Stimulated activated CD4-positive, alpha-beta T cell treated with anti-CD3 and anti-CD28 coated beads, TNF-alpha, amount 100 ng/mL, for 24 hours (primary cell): ENCODE results near the gene FSTL4.

ENCODE experiments used
- DNase-seq, 3 experiments: peaks; one replicate each; pipeline ENCODE4 v3.0.0-alpha.2; 2020; ENCODE audit warnings: low read depth in 3 of 3

The FSTL4 gene

DNA sequence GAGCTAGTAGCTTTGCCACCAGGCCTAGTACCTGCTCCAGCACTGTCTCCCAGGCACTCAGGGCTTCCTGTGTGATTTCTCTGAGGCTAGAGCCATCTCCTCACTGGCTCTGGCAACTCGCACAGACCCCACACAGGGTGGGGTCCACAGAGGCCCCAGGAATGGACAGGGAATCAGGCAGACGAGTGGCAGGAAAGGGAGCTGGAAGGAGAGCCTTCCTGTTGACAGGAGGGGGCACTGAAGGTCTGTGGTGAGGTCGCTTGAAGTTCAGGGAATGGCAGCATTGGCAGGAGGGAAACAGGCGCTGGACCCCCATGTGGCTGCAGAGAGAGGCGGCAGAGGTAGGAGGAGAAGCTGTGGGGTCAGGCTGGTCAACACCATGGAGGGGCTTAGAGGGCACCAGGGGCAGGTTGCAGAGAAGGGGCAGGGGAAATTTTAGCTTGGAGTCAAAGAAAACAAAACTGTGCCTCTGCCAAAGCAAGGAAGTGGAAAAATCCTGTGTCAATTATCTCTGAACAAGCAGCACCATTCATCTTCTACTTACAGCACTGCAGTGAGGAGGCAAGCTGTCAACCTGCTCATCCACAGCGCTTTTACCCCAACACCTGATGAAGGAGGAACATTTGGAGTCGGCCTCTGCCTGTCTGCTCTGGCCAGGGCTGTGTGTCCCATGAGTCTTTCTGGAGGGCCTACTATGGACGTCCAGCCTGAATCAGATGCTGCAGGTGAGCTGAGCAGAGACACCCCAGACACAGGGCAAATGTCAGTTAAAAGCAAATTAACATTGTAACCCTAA is 270.2 kb downstream of the FSTL4 start:
- no peak for DNase-seq

DNA sequence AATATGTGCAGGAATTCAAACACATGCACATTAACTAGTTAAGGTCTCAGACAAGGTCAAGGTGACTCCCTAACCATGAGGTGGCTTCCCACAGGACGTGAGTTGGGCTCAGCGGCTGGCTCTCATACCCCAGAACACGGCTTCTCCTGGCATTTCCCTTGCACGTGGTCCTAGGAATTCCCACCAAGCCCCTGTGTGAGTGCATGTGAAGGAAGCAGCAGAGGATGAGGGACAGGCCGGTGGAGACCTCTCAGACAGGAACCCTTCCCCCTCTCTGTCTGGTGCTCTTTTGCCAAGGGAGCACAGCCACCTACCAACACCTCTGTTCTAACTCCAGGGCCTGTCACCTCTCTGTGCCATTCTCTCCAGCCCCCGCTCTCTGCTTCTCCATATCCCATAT is 271.0 kb downstream of the FSTL4 start:
- DNase-seq = no peak

DNA sequence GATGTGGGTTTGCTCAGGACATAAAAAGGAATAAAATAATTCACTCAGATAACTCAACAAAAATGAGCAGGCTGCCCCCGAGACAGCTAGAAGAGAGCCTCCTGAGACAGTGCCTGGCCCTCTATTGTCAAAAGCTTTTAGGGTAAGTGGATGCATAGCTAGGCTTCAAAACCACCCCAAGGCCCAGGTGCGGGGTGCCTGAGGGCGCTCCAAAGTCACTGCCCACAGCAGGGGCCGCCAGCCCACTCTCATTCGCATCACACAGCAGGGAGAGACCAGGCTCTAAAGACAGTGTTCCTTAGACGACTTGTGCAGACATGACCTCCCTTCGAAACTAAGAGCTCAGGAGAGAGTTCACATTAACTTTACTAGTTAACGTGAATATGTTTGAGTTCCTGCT is 271.5 kb downstream of the FSTL4 start:
- no peak for DNase-seq

DNA sequence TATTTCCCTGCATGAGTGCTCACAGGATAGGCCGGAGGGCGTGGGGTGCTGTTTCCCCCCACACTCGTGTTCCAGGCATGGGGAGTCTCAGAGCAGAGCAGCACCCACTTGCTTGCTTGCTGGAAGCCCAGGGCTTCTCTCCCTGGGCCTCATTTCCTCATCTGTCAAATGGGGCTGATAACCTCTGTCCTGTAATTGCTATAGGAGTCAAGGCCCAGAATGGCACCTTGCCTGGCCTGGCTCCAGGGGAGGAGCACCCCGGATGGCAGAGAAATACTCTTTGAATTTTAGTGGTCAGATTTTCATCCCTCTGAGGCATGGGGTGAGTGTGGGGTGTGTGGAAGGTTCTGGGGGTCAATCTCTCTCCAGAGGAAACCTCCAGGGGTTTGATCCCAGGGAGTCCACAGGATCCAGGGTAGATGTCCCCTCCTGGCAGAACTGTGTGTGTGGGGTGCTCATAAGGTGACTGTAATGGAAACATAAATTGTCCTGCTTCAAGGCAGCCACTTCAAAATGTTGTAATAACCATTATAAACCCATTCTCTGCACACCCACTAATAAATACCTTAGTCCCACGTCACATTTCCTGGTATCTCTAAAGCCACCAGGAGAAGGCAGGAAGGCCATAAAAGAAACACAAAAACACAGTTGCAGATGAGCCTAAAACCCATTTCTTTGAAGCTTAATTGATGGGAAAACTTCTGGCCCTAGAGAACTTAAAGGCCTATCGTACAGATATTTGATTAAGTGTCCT is 272.2 kb downstream of the FSTL4 start:
- no peak for DNase-seq

DNA sequence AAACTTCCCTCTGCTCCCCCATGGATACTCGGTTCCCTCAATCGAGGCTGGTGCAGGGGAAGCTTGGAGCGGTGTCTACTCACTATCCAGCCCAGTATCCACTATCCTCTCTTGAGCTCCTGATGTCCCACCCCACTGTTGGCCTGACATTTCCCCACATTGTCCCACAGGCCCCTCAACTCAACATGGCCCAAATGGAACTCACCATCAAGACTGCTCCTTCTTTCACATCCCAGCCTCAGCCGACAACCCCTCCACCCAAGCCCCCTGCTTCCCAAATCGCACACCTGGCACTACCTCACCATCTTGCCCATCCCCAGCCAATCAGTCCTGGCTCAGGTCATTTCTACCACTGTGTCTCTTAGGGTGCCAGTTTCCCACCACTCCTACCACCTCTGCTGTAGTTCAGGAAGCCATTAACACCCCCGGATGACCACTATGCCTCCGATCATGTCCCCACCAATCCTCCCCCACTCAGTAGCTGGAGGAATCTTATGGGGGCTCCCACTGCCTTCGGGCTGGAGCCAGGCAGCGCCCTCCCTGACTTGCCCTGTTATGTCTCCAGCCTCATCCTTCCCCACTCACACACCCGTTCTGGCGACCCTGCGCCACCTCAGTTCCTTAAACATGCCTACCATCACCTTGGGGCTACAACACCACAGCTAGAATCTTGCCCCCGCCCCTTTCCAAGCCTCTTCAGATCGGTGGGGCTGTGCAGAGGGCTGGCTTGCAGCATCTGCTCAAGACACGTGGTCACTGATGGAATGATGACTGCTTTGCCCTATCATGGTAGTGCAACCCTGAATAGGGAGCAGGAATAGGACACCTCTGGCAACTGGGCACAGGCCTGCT is 273.6 kb downstream of the FSTL4 start:
- DNase-seq = no peak

DNA sequence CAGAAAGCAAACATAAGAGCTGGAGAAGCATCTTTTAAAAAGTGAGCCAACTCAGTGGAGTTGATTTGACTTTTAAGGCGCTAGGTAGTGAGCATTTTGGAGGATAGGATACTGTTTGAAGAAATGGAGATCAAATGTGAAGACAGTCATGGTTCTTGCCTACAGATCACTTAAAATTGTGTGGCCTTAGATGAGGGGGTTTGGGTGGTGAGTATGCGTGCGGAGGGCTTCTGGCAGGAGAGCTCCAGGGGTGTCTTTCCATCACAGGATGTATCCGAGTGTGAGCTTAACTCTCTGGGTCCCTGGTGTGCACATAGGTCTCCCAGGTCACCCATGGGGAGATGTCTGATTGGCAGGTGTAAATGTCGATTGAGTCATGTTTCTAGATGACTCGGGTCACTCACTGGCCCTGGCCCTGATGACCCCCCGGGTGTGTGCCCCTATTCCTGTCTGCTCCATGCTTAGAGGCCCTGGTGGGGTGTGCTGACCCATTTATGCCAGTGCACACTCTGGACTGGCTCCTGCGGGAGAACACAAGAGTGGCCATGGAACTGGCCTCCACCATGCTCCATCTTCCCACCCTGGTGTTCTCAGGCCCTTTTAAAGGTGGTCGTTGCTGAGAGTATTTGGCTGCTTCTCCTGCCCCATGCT is 274.4 kb downstream of the FSTL4 start:
- DNase-seq = no peak

DNA sequence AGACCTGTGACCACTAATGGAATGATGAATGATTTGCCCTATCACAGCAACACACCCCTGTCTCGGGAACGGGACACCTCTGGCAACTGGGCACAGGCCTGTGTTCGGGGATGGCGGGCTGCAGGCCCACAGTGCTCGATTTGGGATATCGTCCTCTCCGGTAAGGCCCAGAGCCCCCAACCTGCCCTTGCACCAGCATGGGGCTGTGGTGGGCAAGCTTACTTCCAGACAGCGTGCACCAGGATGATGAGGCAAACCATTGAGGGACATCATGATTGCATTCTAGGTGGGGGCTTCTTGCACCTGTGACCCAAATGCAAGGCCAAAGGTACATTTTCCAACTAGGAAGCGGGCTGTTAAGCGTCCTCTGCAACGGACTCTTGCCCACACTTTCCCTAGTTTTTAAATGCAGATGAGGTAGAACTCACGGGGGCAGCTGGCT is 275.4 kb downstream of the FSTL4 start:
- no peak for DNase-seq

DNA sequence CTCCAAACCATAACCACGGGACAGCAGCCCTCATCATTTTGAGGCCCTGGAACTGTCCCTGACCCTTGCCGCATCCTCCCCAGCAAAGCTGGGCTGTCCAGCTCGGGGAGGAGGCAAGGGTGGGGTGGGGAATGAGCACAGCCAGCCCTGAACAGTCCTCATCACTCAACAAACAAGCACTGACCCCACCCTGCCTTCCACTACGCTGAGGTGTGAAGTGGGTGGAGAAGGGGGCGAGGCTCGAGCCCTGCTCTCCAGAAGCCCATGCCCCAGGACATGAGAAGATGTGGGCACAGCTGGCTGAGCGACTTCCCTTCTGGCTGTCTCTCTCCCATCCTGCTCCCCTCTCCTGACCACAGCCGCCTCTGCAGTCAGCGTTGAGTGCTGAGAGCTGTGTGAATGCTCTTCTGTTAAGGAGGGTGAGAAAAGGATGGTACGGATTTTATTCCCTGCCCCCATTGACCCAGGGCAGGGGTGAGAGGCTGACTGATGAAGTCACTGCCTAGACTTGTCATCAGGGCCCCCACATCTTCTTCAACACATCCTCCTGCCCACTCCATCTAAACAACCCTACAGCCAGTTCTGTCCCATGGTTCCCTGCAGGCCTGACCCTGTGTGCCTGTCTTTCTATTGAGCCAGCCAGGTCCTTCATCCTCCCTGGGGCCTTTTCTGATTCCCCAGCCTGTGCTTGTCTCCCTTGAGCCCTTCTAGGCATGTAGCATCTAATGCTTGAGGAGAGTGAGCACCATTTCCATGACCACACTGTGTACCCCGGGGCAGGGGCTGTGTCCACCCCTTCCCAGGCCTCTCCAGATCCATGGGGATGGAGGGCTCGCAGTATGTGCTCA is 276.0 kb downstream of the FSTL4 start:
- DNase-seq = no peak

DNA sequence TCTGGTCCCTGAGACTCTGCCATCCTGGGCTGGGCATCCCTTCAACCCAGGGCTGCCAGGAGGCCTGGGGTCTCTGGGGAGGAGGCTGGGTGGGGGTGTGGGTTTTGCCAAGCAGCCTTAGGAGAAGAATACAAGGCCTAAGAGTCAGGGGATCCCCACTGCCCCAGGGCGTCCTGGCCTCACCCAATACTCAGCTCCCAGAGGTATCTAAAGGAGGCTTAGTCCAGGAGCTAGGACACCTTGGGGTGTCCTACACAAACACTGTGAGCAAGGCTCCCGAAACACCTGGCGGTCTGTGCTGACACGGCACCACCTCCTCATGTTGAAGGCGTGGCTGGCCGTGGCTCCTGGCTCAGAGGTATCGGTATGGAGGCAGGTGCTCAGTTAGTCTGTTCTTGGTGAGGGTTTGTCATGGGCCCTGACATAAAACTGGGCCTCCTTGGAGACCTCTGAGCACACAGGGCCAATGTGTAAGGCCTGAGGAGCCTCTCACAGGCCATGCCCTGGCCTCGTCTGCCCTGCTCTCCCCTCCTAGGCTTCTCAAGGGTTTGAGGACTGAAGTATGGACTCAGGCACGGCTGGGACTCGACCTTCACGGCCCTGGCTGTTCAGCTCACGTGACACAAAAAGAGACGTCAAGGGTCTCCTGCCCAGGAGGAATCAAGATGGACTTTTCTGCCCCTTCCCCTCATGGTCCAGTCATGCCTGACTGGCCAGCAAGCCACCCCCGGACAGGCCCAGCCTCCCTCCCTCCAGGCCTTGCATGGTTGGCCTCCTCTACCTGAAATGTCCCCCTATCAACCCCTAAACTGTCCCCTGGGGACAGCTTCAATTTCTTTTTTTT is 277.3 kb downstream of the FSTL4 start:
- DNase-seq = no peak

DNA sequence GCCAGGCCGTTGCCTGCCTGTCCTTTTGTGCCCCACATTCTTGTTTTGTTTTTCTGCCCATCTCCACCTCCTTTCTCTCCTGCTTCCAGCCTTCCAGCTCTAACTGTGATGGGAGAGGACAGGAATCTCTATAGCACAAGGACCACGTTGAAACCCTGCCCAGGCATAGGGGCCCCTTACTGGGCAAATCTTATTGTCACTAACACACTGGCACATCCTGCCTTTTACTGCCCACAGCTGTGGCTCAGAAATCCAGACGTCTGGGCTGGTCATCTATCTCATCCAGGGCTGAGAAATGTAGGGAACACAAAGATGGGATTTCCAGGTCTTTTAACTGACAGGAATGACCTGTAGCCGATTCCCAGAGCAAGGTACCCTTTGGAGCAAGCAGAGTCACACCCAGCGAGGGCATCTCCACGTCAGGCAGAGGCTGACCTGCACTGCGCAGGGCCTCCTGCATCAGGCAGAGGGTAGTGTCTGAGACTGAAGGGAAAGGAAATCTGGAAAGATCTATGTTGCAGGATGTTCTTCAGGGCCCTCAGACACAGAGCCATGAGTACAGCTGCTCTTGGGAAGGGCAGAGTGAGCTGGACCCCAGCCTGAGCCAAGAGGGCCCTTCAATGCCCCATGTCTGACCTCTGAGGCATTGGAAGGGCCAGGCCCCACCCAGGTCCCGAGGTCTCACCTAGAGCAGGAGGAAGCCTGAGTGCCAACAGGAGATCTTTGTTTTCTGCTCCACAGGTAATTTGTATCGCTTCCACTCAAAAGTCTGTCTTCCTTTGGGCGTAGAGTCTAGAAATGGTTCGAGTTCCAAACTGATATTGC is 278.8 kb downstream of the FSTL4 start:
- no peak for DNase-seq

DNA sequence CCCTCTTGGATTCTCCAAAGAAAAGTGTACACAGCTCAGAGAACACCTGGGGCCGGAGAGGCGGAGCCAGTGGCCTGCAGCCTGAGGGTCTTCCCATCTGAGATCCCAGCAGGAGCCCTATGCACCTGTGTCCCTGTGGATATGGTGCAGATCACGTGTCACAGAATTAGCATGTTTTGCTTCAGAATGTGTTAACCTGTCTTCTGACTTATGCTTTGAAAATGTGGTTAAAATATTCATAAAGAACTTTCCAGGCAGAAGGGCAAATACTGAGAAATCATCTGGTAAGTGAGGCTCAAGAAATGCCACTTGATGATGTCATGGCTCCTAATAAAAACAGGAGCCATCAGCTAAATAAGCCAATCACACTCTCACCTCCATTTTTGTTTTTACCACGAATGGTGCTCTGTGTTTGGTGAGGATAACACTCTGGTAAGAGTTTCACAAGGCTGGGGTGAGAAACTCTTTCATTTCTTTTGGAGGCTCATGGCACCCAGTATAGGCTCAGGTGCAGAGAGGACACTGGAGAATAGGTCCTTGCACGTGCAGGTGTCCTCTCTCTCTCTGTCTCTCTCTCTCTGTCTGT is 279.8 kb downstream of the FSTL4 start:
- no peak for DNase-seq

DNA sequence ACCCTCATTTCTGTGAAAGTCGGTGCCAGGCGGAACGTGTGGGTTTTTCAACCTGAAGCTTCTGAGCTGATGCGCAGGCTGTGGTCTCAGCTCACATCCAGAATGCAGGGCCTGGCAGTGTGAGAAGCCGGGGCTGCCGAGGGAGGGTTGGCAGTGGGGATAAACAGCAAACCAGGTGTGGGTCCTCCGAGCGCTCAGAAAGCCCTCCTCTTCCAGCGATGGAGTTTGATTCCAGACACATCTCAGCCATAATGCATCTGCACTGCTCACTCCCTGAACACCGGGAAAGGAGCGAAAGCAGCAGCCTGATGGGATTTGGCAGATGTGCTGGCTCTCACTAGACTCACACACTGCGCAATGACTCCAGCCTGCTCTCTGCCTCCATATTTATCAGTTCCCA is 280.4 kb downstream of the FSTL4 start:
- no peak for DNase-seq

DNA sequence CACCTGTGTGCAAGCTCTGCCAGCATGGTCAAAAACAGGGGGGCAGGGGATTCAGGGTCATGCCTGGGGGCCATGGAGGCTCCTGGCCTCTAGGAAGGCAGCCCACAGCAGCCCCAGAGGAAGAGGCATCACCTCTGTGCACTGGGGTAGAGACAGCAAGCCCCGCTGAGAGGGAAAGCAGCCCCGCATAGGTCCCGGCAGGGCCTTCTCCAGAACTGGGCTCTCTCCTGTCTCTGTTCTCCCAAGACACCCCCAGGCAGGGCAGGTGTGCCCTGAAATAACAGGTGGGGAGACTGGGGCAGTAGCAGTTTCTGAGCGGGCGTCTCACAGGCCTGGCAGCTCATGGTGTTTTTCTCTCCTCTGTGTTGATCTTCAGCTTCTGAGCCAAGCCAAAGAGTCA is 281.4 kb downstream of the FSTL4 start:
- no peak for DNase-seq

DNA sequence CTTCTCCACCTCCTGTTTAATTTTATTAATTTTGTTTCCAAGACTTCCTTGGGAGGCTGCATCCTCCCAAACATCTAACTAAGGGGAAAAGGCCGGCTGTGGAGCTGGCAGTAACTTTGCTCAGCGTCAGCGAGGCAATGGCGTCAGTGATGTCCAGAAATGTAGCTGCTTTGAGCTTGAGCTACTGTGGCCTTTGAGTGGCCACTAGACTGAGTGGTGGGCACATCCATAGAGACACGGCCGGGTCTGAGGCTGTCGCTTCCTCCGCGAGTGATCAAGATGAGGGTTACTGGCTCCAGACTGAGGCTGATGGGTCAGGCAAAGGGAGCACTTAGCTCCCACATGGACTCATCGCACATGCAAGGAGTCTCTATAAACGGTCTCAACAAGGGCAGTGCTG is 283.5 kb downstream of the FSTL4 start:
- no peak for DNase-seq

DNA sequence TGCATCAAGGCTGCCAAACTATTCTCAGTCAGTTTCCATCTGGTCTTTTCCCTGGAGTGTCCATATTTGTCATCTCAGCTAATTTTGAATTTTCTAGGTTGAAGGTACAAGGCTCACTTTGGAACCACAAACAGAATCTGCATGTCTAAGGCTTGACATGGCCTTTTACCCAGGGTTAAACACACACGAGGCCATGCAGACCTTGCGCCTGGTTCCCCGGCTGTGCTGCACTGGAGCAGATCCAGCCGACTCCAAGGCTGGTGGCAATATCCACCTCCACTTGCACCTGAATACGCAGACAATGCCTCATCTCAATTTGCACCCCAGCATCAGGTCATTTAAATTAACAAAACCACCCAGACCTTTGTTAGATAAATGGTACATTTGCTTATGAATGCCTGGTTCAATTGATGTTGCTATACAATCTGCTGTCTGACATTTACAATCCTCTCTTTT is 284.4 kb downstream of the FSTL4 start:
- no peak for DNase-seq

DNA sequence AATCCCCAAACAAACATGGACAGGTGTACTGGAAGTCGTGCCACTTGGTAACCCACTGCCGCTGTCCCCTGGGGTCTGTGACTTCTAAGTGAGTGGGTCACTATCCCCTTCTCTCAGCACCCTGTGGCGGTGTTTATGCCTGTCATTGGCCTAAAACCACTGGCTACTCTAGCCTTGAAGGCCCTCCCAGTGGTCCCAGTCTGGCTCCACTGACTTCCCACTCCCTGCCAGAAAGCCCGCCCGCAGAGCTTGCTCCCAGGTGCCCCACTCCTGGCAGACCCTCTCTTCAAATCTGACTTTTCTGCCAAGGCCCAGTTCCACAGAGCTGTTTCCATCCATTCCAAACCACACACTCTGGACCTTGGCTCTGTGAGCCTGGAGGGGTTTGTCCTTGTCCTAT is 286.0 kb downstream of the FSTL4 start:
- no peak for DNase-seq

DNA sequence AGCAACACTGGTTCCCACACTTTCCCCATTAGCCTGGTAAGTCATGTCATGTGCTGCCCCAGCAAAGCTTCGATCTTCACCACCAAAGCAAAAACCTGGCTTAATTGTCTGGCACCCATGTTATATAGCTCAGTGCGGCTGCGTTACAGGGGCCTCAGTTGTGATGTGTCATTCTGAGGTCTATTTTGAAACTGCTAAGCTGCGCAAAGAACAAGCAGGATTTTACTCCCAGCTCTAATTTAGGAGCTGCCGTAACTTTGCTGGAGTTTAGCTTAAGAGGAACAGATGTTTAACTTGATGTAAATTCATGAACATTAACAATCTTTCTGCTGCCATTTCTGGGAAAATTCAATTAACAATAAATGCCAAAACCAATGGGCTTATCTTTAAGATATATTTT is 286.5 kb downstream of the FSTL4 start:
- DNase-seq = no peak

DNA sequence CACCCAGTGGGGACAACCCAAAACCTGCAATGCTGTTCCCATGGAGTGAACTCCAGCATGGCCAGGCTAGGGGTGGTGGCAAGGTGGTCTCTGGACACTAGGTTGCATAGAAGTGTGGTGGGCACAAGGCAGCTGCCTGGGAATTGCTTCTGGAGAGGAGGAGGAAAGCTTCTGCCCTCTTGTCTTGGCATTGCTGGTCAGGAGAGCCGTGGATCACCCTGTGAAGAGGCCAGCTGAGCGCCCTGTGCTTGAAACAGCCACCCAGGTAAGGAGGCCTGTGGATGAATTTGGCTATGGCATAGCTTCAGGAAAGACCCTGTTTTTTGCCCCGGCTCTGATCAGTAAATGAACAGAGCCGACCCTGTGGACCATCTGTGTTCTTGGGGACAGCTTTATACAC is 287.4 kb downstream of the FSTL4 start:
- DNase-seq = no peak
